ENCODE measurements around the gene MRO.

GRCh38 chr18:50749421-50749820 is 70.4 kb downstream of the MRO start:
- TF ChIP-seq, protein P1, sequence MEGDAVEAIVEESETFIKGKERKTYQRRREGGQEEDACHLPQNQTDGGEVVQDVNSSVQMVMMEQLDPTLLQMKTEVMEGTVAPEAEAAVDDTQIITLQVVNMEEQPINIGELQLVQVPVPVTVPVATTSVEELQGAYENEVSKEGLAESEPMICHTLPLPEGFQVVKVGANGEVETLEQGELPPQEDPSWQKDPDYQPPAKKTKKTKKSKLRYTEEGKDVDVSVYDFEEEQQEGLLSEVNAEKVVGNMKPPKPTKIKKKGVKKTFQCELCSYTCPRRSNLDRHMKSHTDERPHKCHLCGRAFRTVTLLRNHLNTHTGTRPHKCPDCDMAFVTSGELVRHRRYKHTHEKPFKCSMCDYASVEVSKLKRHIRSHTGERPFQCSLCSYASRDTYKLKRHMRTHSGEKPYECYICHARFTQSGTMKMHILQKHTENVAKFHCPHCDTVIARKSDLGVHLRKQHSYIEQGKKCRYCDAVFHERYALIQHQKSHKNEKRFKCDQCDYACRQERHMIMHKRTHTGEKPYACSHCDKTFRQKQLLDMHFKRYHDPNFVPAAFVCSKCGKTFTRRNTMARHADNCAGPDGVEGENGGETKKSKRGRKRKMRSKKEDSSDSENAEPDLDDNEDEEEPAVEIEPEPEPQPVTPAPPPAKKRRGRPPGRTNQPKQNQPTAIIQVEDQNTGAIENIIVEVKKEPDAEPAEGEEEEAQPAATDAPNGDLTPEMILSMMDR (IDR thresholded peaks at IDR 0.05) = no peak
- no peak for TF ChIP-seq POLR2A (IDR thresholded peaks at IDR 0.05)
